PFSK-1 (cell line): Measurements from ENCODE around the gene COA3.

Source experiments
- FOXP2 ChIP-seq: optimal IDR thresholded peaks from 2 replicates; pipeline ENCODE3; 2011; ENCODE audit warnings: borderline replicate concordance, control low read depth, inconsistent platforms; ENCODE audit not compliant: insufficient read depth; ENCODE audit errors: extremely low read length, extremely low read depth
- POLR2AphosphoS5 ChIP-seq: IDR thresholded peaks from 2 replicates; pipeline ENCODE4 v1.6.1; 2012; ENCODE audit warnings: low read depth, mild to moderate bottlenecking, control low read depth, low read length, moderate library complexity
- SIN3A ChIP-seq: IDR thresholded peaks from 2 replicates; pipeline ENCODE4 v1.6.1; 2012; ENCODE audit warnings: mild to moderate bottlenecking, low read length, moderate library complexity, borderline replicate concordance; ENCODE audit not compliant: insufficient read depth
- TAF1 ChIP-seq: IDR thresholded peaks from 2 replicates; pipeline ENCODE4 v1.6.1; 2012; ENCODE audit warnings: low read length, control low read depth, borderline replicate concordance; ENCODE audit not compliant: insufficient read depth
- TF ChIP-seq, protein P1 (sequence below), 2 experiments: IDR thresholded peaks; 2 replicates each; pipeline versions ENCODE4 v1.6.1 to v1.8.0; 2011 to 2012; ENCODE audit warnings: low read depth in 2 of 2, low read length in 2 of 2, control low read depth in 1 of 2, inconsistent platforms in 1 of 2, mild to moderate bottlenecking in 1 of 2, moderate library complexity in 1 of 2; ENCODE audit not compliant: insufficient read depth in 1 of 2

The COA3 gene

DNA sequence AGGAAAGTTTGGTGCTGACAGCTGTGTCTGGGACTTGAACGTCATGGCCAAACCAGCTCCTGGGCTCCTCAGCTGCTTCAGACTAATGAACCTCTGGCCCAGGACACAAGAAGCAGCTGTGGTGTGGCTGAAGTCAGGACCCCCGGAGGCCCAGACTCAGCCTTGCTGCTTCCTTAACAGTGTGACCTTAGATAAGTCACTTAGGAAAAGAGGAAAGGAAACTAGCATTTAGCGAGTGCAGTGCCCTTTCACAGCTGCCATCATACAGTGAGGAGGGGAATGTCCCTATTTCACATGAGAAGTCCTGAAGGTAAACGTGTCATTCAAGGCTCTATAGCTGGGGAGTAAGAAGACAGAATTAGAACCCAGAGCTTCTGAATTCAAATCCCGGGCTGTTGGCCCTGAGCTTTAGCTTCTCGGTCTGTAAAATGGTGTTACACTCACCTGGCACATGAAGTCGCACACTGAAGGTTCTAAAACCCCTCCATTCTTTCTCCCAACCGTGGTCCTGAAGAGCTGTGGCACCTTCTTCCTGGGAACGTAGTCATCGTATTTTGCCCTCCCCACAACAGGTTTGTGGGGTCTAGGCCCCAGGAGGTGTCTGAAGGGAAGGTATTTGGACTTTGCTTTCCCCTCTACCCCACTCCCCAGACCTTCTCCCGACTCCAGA lies 38.4 kb downstream of the COA3 start:
- TF ChIP-seq POLR2AphosphoS5: no peak
- TF ChIP-seq SIN3A: no peak
- TF ChIP-seq, protein P1, sequence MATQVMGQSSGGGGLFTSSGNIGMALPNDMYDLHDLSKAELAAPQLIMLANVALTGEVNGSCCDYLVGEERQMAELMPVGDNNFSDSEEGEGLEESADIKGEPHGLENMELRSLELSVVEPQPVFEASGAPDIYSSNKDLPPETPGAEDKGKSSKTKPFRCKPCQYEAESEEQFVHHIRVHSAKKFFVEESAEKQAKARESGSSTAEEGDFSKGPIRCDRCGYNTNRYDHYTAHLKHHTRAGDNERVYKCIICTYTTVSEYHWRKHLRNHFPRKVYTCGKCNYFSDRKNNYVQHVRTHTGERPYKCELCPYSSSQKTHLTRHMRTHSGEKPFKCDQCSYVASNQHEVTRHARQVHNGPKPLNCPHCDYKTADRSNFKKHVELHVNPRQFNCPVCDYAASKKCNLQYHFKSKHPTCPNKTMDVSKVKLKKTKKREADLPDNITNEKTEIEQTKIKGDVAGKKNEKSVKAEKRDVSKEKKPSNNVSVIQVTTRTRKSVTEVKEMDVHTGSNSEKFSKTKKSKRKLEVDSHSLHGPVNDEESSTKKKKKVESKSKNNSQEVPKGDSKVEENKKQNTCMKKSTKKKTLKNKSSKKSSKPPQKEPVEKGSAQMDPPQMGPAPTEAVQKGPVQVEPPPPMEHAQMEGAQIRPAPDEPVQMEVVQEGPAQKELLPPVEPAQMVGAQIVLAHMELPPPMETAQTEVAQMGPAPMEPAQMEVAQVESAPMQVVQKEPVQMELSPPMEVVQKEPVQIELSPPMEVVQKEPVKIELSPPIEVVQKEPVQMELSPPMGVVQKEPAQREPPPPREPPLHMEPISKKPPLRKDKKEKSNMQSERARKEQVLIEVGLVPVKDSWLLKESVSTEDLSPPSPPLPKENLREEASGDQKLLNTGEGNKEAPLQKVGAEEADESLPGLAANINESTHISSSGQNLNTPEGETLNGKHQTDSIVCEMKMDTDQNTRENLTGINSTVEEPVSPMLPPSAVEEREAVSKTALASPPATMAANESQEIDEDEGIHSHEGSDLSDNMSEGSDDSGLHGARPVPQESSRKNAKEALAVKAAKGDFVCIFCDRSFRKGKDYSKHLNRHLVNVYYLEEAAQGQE (IDR thresholded peaks at IDR 0.05; ENCODE audit: insufficient read depth in 1 of 2, low read depth in 2 of 2, low read length in 2 of 2): no peak
- no peak for TF ChIP-seq FOXP2
- TF ChIP-seq TAF1: no peak

DNA sequence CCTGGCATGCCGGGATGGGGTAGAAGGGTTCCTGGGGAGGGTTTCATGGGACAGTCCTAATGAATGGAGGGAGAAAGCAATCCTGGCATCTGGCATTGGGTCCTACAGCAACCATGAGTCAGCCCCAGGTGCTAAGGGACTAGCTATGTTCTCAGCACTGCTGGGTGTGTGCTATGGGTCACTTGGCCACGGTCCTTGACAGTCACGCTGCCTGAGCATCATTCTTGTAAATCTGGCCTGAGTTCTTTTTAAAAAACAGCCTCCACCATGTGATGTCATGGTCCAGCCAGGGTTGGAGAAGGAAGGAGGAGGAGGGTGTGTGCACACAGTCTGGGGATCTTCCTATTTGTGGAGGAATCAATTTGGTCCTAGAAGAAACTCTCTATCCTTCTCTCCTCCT lies 43.7 kb downstream of the COA3 start:
- TF ChIP-seq POLR2AphosphoS5 (no peak), TAF1 (no peak), SIN3A (no peak), FOXP2 (no peak)
- TF ChIP-seq, protein P1 (IDR thresholded peaks at IDR 0.05; ENCODE audit: insufficient read depth in 1 of 2, low read depth in 2 of 2, low read length in 2 of 2): no peak

DNA sequence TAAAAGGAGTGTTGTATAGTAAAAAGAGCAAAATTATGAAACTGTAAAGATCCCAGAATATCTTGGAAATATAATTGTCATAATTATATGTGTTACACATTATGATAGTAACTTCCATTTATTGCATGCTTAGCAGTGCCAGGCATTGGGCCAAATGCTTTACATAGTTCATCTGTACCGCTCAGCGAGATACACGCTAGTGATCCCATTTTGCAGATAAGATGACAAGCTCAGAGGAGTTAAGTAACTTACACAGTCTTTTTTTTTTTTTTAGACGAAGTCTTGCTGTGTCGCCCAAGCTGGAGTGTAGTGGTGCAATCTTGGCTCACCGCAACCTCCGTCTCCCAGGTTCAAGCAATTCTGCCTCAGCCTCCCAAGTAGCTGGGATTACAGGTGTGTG lies 46.9 kb downstream of the COA3 start:
- TF ChIP-seq SIN3A (no peak), TAF1 (no peak), FOXP2 (no peak), POLR2AphosphoS5 (no peak)
- TF ChIP-seq, protein P1 (IDR thresholded peaks at IDR 0.05; ENCODE audit: insufficient read depth in 1 of 2, low read depth in 2 of 2, low read length in 2 of 2): no peak

DNA sequence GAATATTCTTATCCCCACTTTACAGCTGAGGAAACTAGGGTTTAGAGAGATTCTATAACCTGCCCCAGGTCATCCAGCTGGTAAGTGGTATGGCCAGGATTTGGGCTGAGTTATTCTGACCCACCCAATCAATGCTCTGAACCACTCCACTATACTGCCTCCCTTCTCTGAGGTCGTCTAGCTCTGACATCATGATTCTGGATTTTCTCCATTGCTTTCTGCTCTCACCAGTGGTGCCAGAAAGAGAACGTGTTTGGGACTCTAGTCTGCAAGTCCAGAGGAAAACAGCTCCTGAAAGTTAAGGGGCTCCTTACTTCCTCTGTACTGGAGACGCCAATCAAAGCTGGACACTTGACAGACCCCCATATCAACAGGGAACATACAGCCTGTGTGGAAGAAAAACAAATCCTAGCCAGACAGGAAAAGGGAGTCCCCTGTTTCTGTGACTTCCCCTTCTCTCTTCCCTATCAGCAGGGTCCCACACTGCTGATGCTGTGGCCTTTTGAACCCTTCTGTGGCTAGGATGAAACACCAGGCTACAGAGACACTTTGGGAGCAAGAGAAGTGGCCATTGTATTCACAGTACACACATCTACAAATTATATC lies 47.7 kb downstream of the COA3 start:
- TF ChIP-seq, protein P1 (IDR thresholded peaks at IDR 0.05; ENCODE audit: insufficient read depth in 1 of 2, low read depth in 2 of 2, low read length in 2 of 2): no peak
- TF ChIP-seq POLR2AphosphoS5: no peak
- no peak for TF ChIP-seq TAF1
- TF ChIP-seq SIN3A: no peak
- no peak for TF ChIP-seq FOXP2
